A673 (cell line): ENCODE measurements around the gene SND1. TPM values are rescaled to one million over a fixed set of nuclear protein-coding genes. Genes with fewer than 3 reads are reported as not detected.

ENCODE experiments used
- BruUV-seq: library from RNA; stranded (reverse); fragments of 400-500 nt; replicated peaks from 2 replicates; lab custom pipeline; 2021; lab: Mats Ljungman, UMichigan
- CTCF ChIA-PET: fragments of 300-600 bp; sonication (Branson Sonifier 250); formaldehyde crosslinking; loops from one replicate; lab custom pipeline; 2022; ENCODE audit warnings: antibody characterized with exemption; lab: Charles Lee
- POLR2A ChIA-PET: fragments of 300-600 bp; sonication (Branson Sonifier 250); formaldehyde crosslinking; loops from one replicate; lab custom pipeline; 2022; ENCODE audit warnings: antibody characterized with exemption; ENCODE audit not compliant: low non-redundant PET; lab: Charles Lee
- DNase-seq: peaks from one replicate; pipeline ENCODE4 v3.0.0-alpha.2; 2015; ENCODE audit warnings: low spot score
- H3K27ac ChIP-seq: fragments of 200-600 bp; sonication (generic); 2 replicates; pipeline ENCODE4 v1.5.1; 2016; ENCODE audit warnings: mixed run types, low read depth, mild to moderate bottlenecking, mixed read lengths, antibody characterized with exemption, low read length; ENCODE audit not compliant: poor library complexity, severe bottlenecking
- H3K27me3 ChIP-seq: fragments of 200-600 bp; sonication (generic); replicated peaks from 2 replicates; pipeline ENCODE4 v1.6.1; 2017; ENCODE audit warnings: mixed run types, low read depth, mild to moderate bottlenecking, mixed read lengths, antibody characterized with exemption, low read length; ENCODE audit not compliant: insufficient read depth, poor library complexity
- H3K36me3 ChIP-seq: fragments of 200-600 bp; sonication (generic); 2 replicates; pipeline ENCODE4 v1.6.1; 2016; ENCODE audit warnings: mixed run types, mild to moderate bottlenecking, mixed read lengths, antibody characterized with exemption, low read length; ENCODE audit not compliant: insufficient read depth, poor library complexity, severe bottlenecking
- H3K4me1 ChIP-seq: fragments of 200-600 bp; sonication (generic); 2 replicates; pipeline ENCODE4 v1.6.1; 2017; ENCODE audit warnings: mixed run types, mild to moderate bottlenecking, mixed read lengths, antibody characterized with exemption, low read length; ENCODE audit not compliant: insufficient read depth, poor library complexity, severe bottlenecking
- H3K4me3 ChIP-seq: fragments of 200-600 bp; sonication (generic); 2 replicates; pipeline ENCODE4 v1.5.1; 2016; ENCODE audit warnings: low read depth, mixed run types, mild to moderate bottlenecking, mixed read lengths, low read length; ENCODE audit not compliant: poor library complexity, severe bottlenecking
- H3K9me3 ChIP-seq: fragments of 200-600 bp; sonication (generic); 2 replicates; pipeline ENCODE4 v1.6.1; 2016; ENCODE audit warnings: mixed run types, low read depth, mild to moderate bottlenecking, mixed read lengths, antibody characterized with exemption, low read length; ENCODE audit not compliant: poor library complexity, severe bottlenecking
- EZH2 ChIP-seq: fragments of 200-600 bp; sonication (generic); IDR thresholded peaks from 2 replicates; pipeline ENCODE4 v1.6.1; 2017; ENCODE audit warnings: borderline replicate concordance, low read depth, mild to moderate bottlenecking, mixed read lengths, antibody characterized with exemption, low read length; ENCODE audit not compliant: poor library complexity, severe bottlenecking
- intact Hi-C: fragments of 100-400 bp; cut with micrococcal nuclease; formaldehyde crosslinking; loops from one replicate; pipeline ENCODE4 v1.10.0; 2022; ENCODE audit not compliant: unreplicated experiment
- total RNA-seq: library from RNA; stranded (reverse); gene quantifications from 2 replicates; pipeline ENCODE4 v1.2.3, GENCODE V29; 2021
- TF ChIP-seq, protein P1 (sequence below): fragments of 300-800, 200-600 bp; sonication (generic); conservative IDR thresholded peaks from 2 replicates; pipeline ENCODE4 v1.5.1; 2017; ENCODE audit warnings: low read depth, mild to moderate bottlenecking, antibody characterized with exemption, low read length, moderate library complexity, mixed read lengths

SND1 gene
- total RNA-seq, 1 experiment from 2014 or later, result 177 TPM

GRCh38 chr7:127654404-127655394, 2.7 kb downstream of the SND1 start:
- H3K4me1 ChIP-seq, result peaks cover 17% of the 10 kb centered on the region
- intact Hi-C loops, result no loop called here
- no TSS peak for BruUV-seq
- ChIA-PET POLR2A (no interaction called here), CTCF (no interaction called here)
- H3K27ac ChIP-seq, result no peak overlapping the region
- H3K27me3 ChIP-seq, result no peaks in the 10 kb centered on the region
- no peaks in the 10 kb centered on the region for H3K9me3 ChIP-seq
- DNase-seq, result peak; percentile 18
- H3K36me3 ChIP-seq, result no peaks in the 10 kb centered on the region
- H3K4me3 ChIP-seq, result peak overlapping the region; percentile 4
- no peak for TF ChIP-seq EZH2
- TF ChIP-seq, protein P1, sequence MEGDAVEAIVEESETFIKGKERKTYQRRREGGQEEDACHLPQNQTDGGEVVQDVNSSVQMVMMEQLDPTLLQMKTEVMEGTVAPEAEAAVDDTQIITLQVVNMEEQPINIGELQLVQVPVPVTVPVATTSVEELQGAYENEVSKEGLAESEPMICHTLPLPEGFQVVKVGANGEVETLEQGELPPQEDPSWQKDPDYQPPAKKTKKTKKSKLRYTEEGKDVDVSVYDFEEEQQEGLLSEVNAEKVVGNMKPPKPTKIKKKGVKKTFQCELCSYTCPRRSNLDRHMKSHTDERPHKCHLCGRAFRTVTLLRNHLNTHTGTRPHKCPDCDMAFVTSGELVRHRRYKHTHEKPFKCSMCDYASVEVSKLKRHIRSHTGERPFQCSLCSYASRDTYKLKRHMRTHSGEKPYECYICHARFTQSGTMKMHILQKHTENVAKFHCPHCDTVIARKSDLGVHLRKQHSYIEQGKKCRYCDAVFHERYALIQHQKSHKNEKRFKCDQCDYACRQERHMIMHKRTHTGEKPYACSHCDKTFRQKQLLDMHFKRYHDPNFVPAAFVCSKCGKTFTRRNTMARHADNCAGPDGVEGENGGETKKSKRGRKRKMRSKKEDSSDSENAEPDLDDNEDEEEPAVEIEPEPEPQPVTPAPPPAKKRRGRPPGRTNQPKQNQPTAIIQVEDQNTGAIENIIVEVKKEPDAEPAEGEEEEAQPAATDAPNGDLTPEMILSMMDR, result no peak

GRCh38 chr7:127655720-127656119, 3.7 kb downstream of the SND1 start:
- no TSS peak for BruUV-seq
- ChIA-PET CTCF (no interaction called here), POLR2A (no interaction called here)
- H3K36me3 ChIP-seq, result no peaks in the 10 kb centered on the region
- no peaks in the 10 kb centered on the region for H3K27me3 ChIP-seq
- no peaks in the 10 kb centered on the region for H3K9me3 ChIP-seq
- DNase-seq, result no peak
- no peak overlapping the region for H3K4me3 ChIP-seq
- H3K4me1 ChIP-seq, result peaks cover 17% of the 10 kb centered on the region
- TF ChIP-seq, protein P1, result no peak
- no peak for TF ChIP-seq EZH2
- no peak overlapping the region for H3K27ac ChIP-seq
- intact Hi-C loops, result no loop called here

GRCh38 chr7:127657500-127657899, 5.5 kb downstream of the SND1 start:
- ChIA-PET POLR2A (no interaction called here), CTCF (no interaction called here)
- H3K36me3 ChIP-seq, result no peaks in the 10 kb centered on the region
- H3K9me3 ChIP-seq, result no peaks in the 10 kb centered on the region
- H3K27me3 ChIP-seq, result no peaks in the 10 kb centered on the region
- TF ChIP-seq, protein P1, result no peak
- no peak for TF ChIP-seq EZH2
- peaks cover 17% of the 10 kb centered on the region for H3K4me1 ChIP-seq
- intact Hi-C loops, result no loop called here
- no TSS peak for BruUV-seq
- no peak for DNase-seq
- H3K4me3 ChIP-seq, result no peak overlapping the region
- H3K27ac ChIP-seq, result no peak overlapping the region
